ENCODE results near the gene TGM6.

GRCh38 chr20:2381303-2381702, 602 bp downstream of the TGM6 start:
- TF ChIP-seq CTCF (IDR thresholded peaks at IDR 0.05) (no peak), POLR2A (IDR thresholded peaks at IDR 0.05) (no peak)

Measured in breast epithelium (tissue), 3 donors.